HFFc6 (cell line): ENCODE measurements around the gene DACH1. TPM values are rescaled to one million over a fixed set of nuclear protein-coding genes. Genes with fewer than 3 reads are reported as not detected.
"Not testable (repeated sequence)": the region's sequence is repeated elsewhere in the genome, so short reads cannot be mapped to it uniquely, and the experiment has no call there.

ENCODE experiments used
- DNase-seq: peaks from one replicate; pipeline ENCODE4 v3.0.0-alpha.2; 2018
- H3K27ac Mint-ChIP-seq: 2 replicates; pipeline ENCODE4 v1.8.0; 2020; ENCODE audit warnings: mild to moderate bottlenecking, mixed read lengths
- H3K27me3 Mint-ChIP-seq: 2 replicates; pipeline ENCODE4 v1.8.0; 2021; ENCODE audit warnings: mild to moderate bottlenecking, moderate library complexity, mixed read lengths; ENCODE audit not compliant: insufficient read depth
- H3K36me3 Mint-ChIP-seq: 2 replicates; pipeline ENCODE4 v1.8.0; 2021; ENCODE audit warnings: low read depth, mixed read lengths
- H3K4me1 Mint-ChIP-seq: 2 replicates; pipeline ENCODE4 v1.8.0; 2020; ENCODE audit warnings: low read depth, mixed read lengths
- H3K4me3 Mint-ChIP-seq: 2 replicates; pipeline ENCODE4 v1.8.0; 2020; ENCODE audit warnings: mild to moderate bottlenecking, moderate library complexity, mixed read lengths
- H3K9me3 Mint-ChIP-seq: 2 replicates; pipeline ENCODE4 v1.8.0; 2020; ENCODE audit warnings: mild to moderate bottlenecking, mixed read lengths
- total RNA-seq, 6 experiments: library from RNA; stranded (reverse); fragmentation: NEBNext Ultra II Directional; extraction: Animal tissue kit (Norgen Biotek cat#: 25700); gene quantifications; 2 replicates in 1 of 6; 3 replicates in 5 of 6; pipeline ENCODE4 v1.2.3, GENCODE V29; 2021
- TF ChIP-seq, protein P1 (sequence below): fragments of 200-600 bp; sonication (generic); IDR thresholded peaks from 2 replicates; pipeline ENCODE4 v1.5.0; 2021; ENCODE audit warnings: antibody characterized with exemption, mild to moderate bottlenecking

The DACH1 gene
- total RNA-seq, 6 experiments from 2014 or later: not detected

GRCh38 chr13:71838842-71839241, 28.2 kb downstream of the DACH1 start:
- H3K27me3 Mint-ChIP-seq: no peaks in the 10 kb centered on the region
- H3K4me3 Mint-ChIP-seq: no peak overlapping the region
- TF ChIP-seq, protein P1, sequence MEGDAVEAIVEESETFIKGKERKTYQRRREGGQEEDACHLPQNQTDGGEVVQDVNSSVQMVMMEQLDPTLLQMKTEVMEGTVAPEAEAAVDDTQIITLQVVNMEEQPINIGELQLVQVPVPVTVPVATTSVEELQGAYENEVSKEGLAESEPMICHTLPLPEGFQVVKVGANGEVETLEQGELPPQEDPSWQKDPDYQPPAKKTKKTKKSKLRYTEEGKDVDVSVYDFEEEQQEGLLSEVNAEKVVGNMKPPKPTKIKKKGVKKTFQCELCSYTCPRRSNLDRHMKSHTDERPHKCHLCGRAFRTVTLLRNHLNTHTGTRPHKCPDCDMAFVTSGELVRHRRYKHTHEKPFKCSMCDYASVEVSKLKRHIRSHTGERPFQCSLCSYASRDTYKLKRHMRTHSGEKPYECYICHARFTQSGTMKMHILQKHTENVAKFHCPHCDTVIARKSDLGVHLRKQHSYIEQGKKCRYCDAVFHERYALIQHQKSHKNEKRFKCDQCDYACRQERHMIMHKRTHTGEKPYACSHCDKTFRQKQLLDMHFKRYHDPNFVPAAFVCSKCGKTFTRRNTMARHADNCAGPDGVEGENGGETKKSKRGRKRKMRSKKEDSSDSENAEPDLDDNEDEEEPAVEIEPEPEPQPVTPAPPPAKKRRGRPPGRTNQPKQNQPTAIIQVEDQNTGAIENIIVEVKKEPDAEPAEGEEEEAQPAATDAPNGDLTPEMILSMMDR: no peak
- no peaks in the 10 kb centered on the region for H3K36me3 Mint-ChIP-seq
- no peaks in the 10 kb centered on the region for H3K4me1 Mint-ChIP-seq
- H3K27ac Mint-ChIP-seq: no peak overlapping the region
- no peak for DNase-seq
- H3K9me3 Mint-ChIP-seq: peaks cover 33% of the 10 kb centered on the region

GRCh38 chr13:71837582-71837981, 29.4 kb downstream of the DACH1 start:
- not testable (repeated sequence) for H3K4me1 Mint-ChIP-seq, H3K27me3 Mint-ChIP-seq, H3K4me3 Mint-ChIP-seq, H3K27ac Mint-ChIP-seq, DNase-seq, H3K36me3 Mint-ChIP-seq
- H3K9me3 Mint-ChIP-seq: peaks cover 30% of the 10 kb centered on the region

DNA sequence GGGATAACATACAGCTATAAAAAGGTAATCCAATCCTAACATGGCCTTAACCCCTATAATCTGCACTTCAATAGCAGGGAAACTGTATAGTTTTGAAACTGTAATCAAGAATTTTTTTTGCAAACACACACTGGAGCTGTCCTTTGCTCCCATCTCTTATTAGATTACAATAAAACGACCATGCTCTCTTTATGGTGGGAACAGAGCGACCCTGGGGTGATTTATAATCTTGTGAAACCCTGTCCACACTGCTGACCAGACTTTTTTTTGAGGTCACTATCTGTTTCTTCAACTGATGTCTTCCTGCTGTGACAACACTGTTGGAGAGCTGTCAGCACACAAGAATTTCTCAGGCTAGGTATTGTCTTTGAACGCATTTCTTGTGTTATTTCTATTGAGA, 35.3 kb downstream of the DACH1 start:
- H3K4me3 Mint-ChIP-seq: no peak overlapping the region
- no peak overlapping the region for H3K27ac Mint-ChIP-seq
- H3K9me3 Mint-ChIP-seq: peaks cover 34% of the 10 kb centered on the region
- no peaks in the 10 kb centered on the region for H3K36me3 Mint-ChIP-seq
- TF ChIP-seq, protein P1: no peak
- DNase-seq: no peak
- no peaks in the 10 kb centered on the region for H3K4me1 Mint-ChIP-seq
- no peaks in the 10 kb centered on the region for H3K27me3 Mint-ChIP-seq

DNA sequence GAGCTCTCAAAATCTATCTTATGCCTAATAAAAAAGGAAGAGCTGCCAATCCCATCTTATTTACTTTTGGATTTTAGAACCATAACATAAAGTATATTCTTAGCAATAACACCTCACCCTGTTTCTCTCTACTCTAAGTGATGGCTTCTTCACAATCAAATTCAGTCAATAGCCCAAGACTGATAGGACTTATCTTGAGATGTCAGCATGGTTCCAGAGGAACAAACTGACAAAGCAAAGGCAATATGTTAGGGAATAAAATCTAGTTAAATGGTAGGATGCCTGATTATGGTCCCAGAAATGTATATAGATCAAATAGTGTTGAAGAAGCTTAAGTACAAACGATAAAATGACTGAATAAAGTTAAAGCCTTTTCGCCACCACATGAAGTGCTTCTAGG, 36.3 kb downstream of the DACH1 start:
- no peak overlapping the region for H3K4me3 Mint-ChIP-seq
- no peaks in the 10 kb centered on the region for H3K36me3 Mint-ChIP-seq
- H3K9me3 Mint-ChIP-seq: peaks cover 35% of the 10 kb centered on the region
- H3K27me3 Mint-ChIP-seq: no peaks in the 10 kb centered on the region
- TF ChIP-seq, protein P1: no peak
- DNase-seq: no peak
- no peak overlapping the region for H3K27ac Mint-ChIP-seq
- H3K4me1 Mint-ChIP-seq: no peaks in the 10 kb centered on the region

GRCh38 chr13:71830323-71830722, 36.7 kb downstream of the DACH1 start:
- Mint-ChIP-seq H3K27ac (no peak overlapping the region), H3K27me3 (no peaks in the 10 kb centered on the region), H3K4me1 (no peaks in the 10 kb centered on the region), H3K36me3 (no peaks in the 10 kb centered on the region), H3K4me3 (no peak overlapping the region), H3K9me3 (peaks cover 35% of the 10 kb centered on the region)
- TF ChIP-seq, protein P1: no peak
- no peak for DNase-seq

GRCh38 chr13:71829547-71829946, 37.5 kb downstream of the DACH1 start:
- Mint-ChIP-seq H3K27me3 (no peaks in the 10 kb centered on the region), H3K4me3 (no peak overlapping the region), H3K36me3 (no peaks in the 10 kb centered on the region), H3K9me3 (peaks cover 30% of the 10 kb centered on the region), H3K27ac (no peak overlapping the region), H3K4me1 (no peaks in the 10 kb centered on the region)
- no peak for DNase-seq
- TF ChIP-seq, protein P1: no peak
